Neural crest cell (in vitro differentiated cells): ENCODE results near the gene HERC4. TPM values are rescaled to one million over a fixed set of nuclear protein-coding genes. Genes with fewer than 3 reads are reported as not detected.

ENCODE experiments used
- DNase-seq: peaks from one replicate; pipeline ENCODE4 v3.0.0; 2021; ENCODE audit warnings: low read depth, mixed read lengths, low spot score
- H3K27ac Mint-ChIP-seq: one replicate; pipeline ENCODE4 v1.8.0; 2021; ENCODE audit warnings: mild to moderate bottlenecking, mixed read lengths; ENCODE audit not compliant: unreplicated experiment
- H3K27me3 Mint-ChIP-seq: 2 replicates; pipeline ENCODE4 v1.8.0; 2021; ENCODE audit warnings: low read depth, mild to moderate bottlenecking, mixed read lengths
- H3K36me3 Mint-ChIP-seq: 2 replicates; pipeline ENCODE4 v1.8.0; 2021; ENCODE audit warnings: low read depth, mild to moderate bottlenecking, mixed read lengths
- H3K4me1 Mint-ChIP-seq: 2 replicates; pipeline ENCODE4 v1.8.0; 2021; ENCODE audit warnings: mixed read lengths
- H3K4me3 Mint-ChIP-seq: one replicate; pipeline ENCODE4 v1.8.0; 2021; ENCODE audit warnings: mild to moderate bottlenecking, mixed read lengths
- H3K9me3 Mint-ChIP-seq: 2 replicates; pipeline ENCODE4 v1.8.0; 2021; ENCODE audit warnings: mixed read lengths
- total RNA-seq: library from RNA; stranded (reverse); gene quantifications from 2 replicates; pipeline ENCODE4 v1.2.1, GENCODE V29; 2021
- TF ChIP-seq, protein P1 (sequence below): fragments of 200-600 bp; sonication (generic); conservative IDR thresholded peaks from 2 replicates; pipeline ENCODE4 v1.5.0; 2021; ENCODE audit warnings: antibody characterized with exemption, mild to moderate bottlenecking

Gene HERC4
- total RNA-seq, 1 donor from 2014 or later = 42.4 TPM

- Mint-ChIP-seq H3K27me3 (no peaks in the 10 kb centered on the region), H3K4me3 (no peak overlapping the region), H3K36me3 (no peaks in the 10 kb centered on the region), H3K9me3 (no peaks in the 10 kb centered on the region), H3K27ac (no peak overlapping the region), H3K4me1 (peaks cover 5% of the 10 kb centered on the region)
- DNase-seq = no peak
- TF ChIP-seq, protein P1, sequence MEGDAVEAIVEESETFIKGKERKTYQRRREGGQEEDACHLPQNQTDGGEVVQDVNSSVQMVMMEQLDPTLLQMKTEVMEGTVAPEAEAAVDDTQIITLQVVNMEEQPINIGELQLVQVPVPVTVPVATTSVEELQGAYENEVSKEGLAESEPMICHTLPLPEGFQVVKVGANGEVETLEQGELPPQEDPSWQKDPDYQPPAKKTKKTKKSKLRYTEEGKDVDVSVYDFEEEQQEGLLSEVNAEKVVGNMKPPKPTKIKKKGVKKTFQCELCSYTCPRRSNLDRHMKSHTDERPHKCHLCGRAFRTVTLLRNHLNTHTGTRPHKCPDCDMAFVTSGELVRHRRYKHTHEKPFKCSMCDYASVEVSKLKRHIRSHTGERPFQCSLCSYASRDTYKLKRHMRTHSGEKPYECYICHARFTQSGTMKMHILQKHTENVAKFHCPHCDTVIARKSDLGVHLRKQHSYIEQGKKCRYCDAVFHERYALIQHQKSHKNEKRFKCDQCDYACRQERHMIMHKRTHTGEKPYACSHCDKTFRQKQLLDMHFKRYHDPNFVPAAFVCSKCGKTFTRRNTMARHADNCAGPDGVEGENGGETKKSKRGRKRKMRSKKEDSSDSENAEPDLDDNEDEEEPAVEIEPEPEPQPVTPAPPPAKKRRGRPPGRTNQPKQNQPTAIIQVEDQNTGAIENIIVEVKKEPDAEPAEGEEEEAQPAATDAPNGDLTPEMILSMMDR = no peak
These were observed 15.5 kb upstream of the HERC4 start for GRCh38 chr10:68090586-68090985.

DNA sequence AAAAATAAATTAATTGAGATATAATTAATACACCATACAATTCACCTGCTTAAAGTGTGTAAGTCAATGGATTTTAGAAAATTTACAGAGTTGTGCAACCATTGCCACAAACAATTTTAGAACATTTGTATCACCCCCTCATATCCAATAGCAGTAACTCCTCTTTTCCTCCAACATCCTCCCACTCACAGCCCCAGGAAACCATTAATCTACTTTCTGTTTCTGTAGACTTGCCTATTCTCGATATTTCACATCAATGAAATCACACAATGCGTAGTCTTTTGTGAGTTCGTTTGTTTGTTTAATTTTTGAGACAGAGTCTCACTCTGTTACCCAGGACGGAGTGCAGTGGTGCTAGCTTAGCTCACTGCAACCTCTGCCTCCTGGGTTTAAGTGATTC is 13.7 kb upstream of the HERC4 start:
- no peak overlapping the region for H3K27ac Mint-ChIP-seq
- no peak for DNase-seq
- H3K27me3 Mint-ChIP-seq = no peaks in the 10 kb centered on the region
- no peaks in the 10 kb centered on the region for H3K9me3 Mint-ChIP-seq
- H3K4me1 Mint-ChIP-seq = peaks cover 9% of the 10 kb centered on the region
- no peak overlapping the region for H3K4me3 Mint-ChIP-seq
- no peaks in the 10 kb centered on the region for H3K36me3 Mint-ChIP-seq
- TF ChIP-seq, protein P1 = no peak

DNA sequence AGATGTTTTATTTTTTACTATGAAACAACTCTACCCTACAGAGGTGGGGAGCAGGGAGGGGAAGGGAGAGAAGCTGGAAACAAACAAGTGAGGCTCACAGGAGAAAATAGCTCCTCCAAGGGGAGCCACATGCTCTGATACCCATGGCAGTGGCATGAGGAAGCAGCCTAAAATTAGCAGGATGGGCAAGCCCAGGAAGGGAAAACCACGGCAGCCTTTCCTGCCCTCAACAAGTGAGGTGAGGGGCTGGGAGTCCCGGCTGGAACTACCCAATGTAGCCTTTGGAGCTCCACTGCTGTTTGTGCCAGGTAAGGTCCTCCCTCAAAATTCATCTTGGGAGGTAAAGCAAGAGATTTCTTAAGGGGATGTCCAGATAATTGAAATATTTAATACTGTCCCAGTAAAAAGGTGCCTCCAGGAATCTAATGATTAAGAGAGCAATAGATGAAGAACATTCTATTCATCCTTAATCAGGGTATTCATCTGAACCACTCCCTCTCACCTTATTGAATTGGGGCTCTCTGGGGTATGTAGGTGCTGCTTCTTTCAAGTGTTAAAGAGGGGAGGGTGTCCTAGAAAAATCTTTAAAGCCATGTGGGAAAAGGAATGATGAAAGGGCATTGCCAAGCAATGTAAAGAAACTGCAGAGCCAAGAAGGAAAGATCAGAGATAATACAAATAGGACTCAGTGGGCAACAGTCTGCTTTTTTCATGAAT is 12.8 kb upstream of the HERC4 start:
- no peaks in the 10 kb centered on the region for H3K27me3 Mint-ChIP-seq
- H3K4me1 Mint-ChIP-seq = peaks cover 9% of the 10 kb centered on the region
- H3K9me3 Mint-ChIP-seq = no peaks in the 10 kb centered on the region
- DNase-seq = no peak
- H3K4me3 Mint-ChIP-seq = no peak overlapping the region
- TF ChIP-seq, protein P1 = no peak
- no peak overlapping the region for H3K27ac Mint-ChIP-seq
- H3K36me3 Mint-ChIP-seq = no peaks in the 10 kb centered on the region

DNA sequence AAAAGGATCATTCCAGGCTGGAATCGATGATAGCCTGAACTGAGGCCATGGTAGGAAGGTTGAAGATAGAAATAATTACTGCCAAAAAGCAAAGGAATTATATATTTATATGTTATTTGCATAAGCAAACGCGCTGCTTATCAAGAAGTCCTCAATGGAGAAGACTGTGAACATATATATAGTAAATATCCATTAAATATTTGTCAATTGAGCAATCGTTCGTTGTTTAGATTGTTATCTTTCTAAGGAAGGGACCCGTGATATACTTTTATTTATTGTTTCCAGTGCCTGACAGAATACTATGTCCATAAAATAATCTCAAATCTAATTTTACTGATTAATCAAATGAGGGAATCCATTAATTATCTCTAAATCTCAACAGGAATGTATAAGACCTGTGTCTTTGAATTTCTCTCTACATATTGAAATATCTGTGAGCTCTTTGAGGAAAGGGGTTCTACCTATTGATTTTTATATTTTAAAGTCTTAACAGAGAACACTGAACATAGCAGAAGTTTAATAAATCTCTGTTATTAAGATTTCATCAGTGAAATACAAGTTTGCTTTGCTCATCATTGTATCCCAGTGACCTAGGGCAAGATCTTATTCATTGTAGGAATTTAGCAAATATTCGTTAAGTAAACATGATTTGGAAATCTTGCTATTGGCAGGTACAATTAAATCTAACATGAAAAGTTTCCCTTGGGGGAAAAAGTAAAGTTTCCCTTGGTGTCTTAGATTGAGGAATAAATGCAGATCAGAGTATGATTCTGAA is 12.0 kb upstream of the HERC4 start:
- no peaks in the 10 kb centered on the region for H3K36me3 Mint-ChIP-seq
- no peaks in the 10 kb centered on the region for H3K9me3 Mint-ChIP-seq
- no peak overlapping the region for H3K27ac Mint-ChIP-seq

GRCh38 chr10:68086011-68086410 is 10.9 kb upstream of the HERC4 start:
- TF ChIP-seq, protein P1 = no peak
- Mint-ChIP-seq H3K27ac (no peak overlapping the region), H3K4me3 (no peak overlapping the region), H3K36me3 (no peaks in the 10 kb centered on the region), H3K27me3 (peaks cover 2% of the 10 kb centered on the region), H3K9me3 (no peaks in the 10 kb centered on the region), H3K4me1 (peaks cover 9% of the 10 kb centered on the region)
- DNase-seq = no peak

More for the DNA sequence above, 12.0 kb upstream of the HERC4 start:
- Mint-ChIP-seq H3K27me3 (peaks cover 2% of the 10 kb centered on the region), H3K4me3 (no peak overlapping the region), H3K4me1 (peaks cover 9% of the 10 kb centered on the region)
- TF ChIP-seq, protein P1 = no peak
- no peak for DNase-seq
